ENCODE data around the gene KCNF1.
"Not testable (repeated sequence)": the region's sequence is repeated elsewhere in the genome, so short reads cannot be mapped to it uniquely, and the experiment has no call there.

Gene KCNF1

DNA sequence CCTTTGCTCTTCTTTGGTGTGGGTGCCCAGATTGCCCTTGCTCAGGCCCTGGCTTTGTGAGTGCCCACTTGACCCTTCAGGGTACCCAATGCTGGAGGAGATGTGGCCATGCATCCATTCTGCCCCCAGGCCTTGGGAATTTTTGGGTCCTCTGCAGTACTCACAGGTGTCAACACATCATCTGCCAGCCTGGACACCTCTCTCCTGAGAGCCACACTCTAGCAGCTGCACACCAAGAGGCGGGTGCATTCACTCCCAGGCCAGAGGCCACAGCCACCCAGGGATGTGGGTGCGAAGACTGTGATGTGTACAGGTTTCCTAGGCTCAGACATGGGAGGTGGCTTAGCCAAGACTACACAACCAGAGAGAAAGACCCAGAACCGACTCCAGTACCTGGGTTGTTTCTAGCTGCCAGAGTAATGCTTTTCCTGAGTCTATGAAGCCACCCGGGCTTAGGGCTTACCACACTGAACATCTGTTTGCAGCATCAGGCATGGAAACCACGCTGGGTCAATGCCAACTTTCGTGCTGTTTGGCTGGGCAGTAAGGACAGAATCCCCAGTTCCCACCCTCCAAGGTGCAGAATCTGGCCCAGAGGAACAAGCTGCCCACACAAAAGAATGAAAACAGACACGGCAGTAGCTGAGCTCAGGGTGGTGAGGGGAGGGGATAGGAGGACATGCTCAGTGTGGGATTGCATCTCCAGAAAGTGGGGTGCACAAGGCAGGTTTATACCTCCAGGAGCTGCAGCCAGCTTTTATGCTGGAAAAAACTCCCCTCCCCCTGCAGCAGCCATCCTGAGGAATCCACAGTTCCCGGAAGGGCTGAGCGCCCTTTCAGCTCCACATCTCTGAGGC, 40.1 kb downstream of the KCNF1 start:
- H3K4me3 ChIP-seq (ENCODE audit: low read depth, low read length): no peak overlapping the region
- TF ChIP-seq, protein P1, sequence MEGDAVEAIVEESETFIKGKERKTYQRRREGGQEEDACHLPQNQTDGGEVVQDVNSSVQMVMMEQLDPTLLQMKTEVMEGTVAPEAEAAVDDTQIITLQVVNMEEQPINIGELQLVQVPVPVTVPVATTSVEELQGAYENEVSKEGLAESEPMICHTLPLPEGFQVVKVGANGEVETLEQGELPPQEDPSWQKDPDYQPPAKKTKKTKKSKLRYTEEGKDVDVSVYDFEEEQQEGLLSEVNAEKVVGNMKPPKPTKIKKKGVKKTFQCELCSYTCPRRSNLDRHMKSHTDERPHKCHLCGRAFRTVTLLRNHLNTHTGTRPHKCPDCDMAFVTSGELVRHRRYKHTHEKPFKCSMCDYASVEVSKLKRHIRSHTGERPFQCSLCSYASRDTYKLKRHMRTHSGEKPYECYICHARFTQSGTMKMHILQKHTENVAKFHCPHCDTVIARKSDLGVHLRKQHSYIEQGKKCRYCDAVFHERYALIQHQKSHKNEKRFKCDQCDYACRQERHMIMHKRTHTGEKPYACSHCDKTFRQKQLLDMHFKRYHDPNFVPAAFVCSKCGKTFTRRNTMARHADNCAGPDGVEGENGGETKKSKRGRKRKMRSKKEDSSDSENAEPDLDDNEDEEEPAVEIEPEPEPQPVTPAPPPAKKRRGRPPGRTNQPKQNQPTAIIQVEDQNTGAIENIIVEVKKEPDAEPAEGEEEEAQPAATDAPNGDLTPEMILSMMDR (IDR thresholded peaks at IDR 0.05; ENCODE audit: low read depth, low read length): no peak

DNA sequence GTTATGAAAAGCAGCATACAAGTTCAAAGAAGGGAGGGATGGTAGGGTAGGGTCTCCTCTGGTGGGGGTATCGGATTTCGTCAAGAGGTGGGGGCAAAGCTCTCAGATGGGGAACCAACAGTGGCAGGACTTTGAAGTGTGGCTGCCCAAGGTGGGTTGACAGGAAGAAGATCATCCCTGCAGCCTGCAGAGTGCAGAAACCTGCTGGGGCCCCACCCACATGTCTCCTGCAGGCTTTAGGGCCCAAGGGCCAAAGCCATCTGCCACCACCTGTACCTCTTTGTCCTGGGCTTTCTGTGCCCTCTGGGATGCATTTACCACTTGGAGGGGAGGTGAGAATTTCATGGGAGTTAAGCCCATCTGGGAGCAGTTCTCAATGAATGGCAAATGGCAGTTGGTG, 42.7 kb downstream of the KCNF1 start:
- TF ChIP-seq, protein P1 (IDR thresholded peaks at IDR 0.05; ENCODE audit: low read depth, low read length): no peak
- no peak overlapping the region for H3K4me3 ChIP-seq (ENCODE audit: low read depth, low read length)

DNA sequence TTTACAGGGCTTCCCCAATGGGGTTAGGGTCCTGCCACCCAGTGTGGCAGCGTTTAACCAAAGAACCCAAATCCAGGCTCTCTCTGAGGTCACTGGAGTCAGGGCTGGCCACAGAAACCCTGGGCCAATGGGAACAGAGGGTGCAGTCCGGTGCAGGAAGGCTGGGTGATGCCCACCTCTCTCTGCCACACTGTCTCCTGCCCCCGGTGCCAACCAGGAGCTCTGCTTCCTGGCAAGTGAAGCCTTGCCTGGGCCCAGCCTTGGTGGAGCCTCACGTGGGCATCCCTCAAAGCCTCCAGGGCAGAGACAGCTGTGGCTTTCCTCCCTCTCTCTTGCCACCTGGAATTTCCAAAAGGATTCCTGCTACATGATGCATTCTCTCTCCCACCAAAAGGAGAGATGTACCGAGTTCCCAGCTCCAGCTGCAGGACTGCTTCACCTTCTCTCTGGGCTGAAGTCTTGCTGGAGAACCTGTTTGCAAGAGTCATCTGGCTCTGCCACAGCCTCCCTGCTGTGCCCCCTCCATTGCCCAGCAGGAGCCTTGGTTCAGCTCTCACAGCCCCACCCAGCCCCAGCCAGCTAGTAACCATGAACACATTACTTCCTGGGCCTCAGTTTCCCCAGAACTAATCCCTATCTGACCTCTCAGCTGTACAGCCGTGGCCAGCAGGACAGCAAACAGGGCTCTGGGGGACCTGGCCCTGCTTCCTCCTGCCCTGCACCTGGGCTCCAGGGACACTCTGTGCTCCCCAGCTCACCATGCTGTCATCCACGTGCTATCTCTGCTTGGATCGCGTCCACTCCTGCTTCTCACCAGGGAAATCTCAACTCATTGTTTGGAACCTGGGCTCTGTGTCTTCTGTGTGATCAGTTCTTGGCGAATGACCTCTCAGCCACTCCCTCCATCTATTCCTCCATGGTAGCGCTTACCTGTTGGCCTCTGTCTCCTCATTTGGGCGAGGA, 43.4 kb downstream of the KCNF1 start:
- no peak overlapping the region for H3K4me3 ChIP-seq (ENCODE audit: low read depth, low read length)
- TF ChIP-seq, protein P1 (IDR thresholded peaks at IDR 0.05; ENCODE audit: low read depth, low read length): no peak

DNA sequence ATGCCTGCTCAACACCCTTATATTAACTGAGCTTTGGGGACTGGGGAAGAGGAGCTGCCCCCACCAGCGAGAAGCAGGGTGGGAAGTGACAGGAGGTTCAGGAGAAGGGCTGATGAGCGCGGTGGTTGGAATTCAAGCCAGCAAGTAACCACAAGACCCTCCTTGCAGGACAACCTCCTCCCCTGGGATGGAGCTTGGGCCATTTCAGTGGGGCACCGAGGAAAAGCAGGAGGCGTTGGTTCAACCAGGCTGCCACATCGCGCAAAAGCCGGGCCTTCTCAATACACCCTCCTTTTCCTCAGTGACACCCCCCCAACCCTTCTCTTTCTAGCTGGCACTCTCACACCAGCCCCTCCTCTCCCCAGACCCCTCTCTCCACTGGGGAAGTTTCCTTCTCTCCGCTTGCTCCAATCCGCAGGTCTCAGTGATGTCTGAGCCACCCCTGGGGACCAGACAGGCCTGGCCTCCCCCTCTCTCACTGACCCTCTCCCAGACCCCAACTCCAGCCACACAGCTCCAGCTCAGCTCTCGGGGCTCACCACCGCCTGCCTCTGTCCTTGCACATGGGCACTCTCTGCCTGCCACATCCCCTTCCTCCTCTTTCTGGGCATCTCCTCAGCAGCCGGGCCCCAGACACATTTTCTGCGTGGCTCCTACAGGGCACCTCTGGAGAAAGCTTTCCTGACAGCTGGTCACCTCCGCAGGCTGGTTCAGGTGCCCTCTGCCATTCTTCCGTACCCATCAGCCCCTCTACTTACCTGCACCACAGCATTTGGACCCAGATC, 44.5 kb downstream of the KCNF1 start:
- no peak overlapping the region for H3K4me3 ChIP-seq (ENCODE audit: low read depth, low read length)
- TF ChIP-seq, protein P1 (IDR thresholded peaks at IDR 0.05; ENCODE audit: low read depth, low read length): no peak

DNA sequence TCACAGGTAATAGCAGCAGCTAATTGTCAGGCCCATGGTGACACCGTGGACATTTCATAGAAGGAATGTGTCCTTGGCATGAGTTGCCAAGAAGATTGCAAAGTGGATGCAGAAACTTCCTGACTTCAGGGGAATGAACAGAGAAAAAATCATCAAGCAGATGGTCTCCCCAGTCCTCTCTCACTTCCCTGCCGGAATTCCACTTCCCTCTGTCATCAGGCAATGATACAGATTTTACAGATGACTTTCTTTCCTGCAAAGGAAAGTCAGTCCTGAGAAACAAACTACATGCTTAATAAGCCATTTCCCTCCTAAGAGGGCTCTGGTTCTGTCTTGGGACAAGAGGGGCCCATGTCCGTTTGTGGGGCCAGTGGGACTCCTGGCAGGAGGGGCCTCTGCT, 45.7 kb downstream of the KCNF1 start:
- no peak overlapping the region for H3K4me3 ChIP-seq (ENCODE audit: low read depth, low read length)
- TF ChIP-seq, protein P1 (IDR thresholded peaks at IDR 0.05; ENCODE audit: low read depth, low read length): no peak

DNA sequence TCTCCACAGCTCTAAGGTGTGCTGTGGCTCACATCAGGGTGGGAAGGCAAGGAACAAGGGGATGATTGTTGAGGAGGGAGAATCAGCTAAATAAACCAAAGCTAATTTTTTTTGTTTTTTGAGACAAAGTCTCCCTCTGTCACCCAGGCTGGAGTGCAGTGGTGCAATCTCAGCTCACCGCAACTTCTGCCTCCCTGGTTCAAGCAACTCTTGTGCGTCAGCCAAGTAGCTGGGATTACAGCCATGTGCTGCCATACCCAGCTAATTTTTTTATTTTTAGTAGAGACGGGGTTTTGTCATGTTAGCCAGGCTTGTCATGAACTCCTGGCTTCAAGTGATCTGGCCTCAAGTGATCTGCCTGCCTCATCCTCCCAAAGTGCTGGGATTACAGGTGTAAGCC, 46.7 kb downstream of the KCNF1 start:
- not testable (repeated sequence) for H3K4me3 ChIP-seq (ENCODE audit: low read depth, low read length)
